Natural killer cell (primary cell): ENCODE data around the gene RANBP2. TPM values are rescaled to one million over a fixed set of nuclear protein-coding genes. Genes with fewer than 3 reads are reported as not detected.

Experiments
- ATAC-seq, 3 donors: fragments of 150-1000 bp in 2 of 3; fragments of 200-7000 bp in 1 of 3; cut with Tn5 transposase; 1 replicate in 1 of 3; 2 replicates in 2 of 3; pipeline ENCODE4 v1.10.0; 2021; ENCODE audit warnings: mild to moderate bottlenecking in 2 of 3, moderate library complexity in 2 of 3
- DNase-seq, 2 donors: peaks; one replicate each; pipeline versions ENCODE4 v3.0.0 to v3.0.0-alpha.2; 2013 to 2021; ENCODE audit warnings: mixed read lengths in 1 of 2
- H3K27ac ChIP-seq: one replicate; pipeline ENCODE4 v1.5.1; 2013; ENCODE audit warnings: mild to moderate bottlenecking, low read length
- H3K27me3 ChIP-seq: one replicate; pipeline ENCODE4 v1.6.1; 2013; ENCODE audit warnings: low read length; ENCODE audit not compliant: control insufficient read depth, insufficient read depth
- H3K36me3 ChIP-seq: one replicate; pipeline ENCODE4 v1.6.1; 2013; ENCODE audit warnings: low read length; ENCODE audit not compliant: control insufficient read depth, insufficient read depth
- H3K4me1 ChIP-seq: one replicate; pipeline ENCODE4 v1.6.1; 2013; ENCODE audit warnings: low read length; ENCODE audit not compliant: control insufficient read depth, insufficient read depth
- H3K4me3 ChIP-seq: one replicate; pipeline ENCODE4 v1.5.1; 2013; ENCODE audit warnings: low read length
- H3K9me3 ChIP-seq: one replicate; pipeline ENCODE4 v1.6.1; 2013; ENCODE audit warnings: low read length; ENCODE audit not compliant: control insufficient read depth, insufficient read depth
- H3K27ac Mint-ChIP-seq, 2 donors: one replicate each; pipeline ENCODE4 v1.8.0; 2022; ENCODE audit warnings: mild to moderate bottlenecking in 2 of 2, mixed read lengths in 2 of 2, moderate library complexity in 1 of 2
- H3K27me3 Mint-ChIP-seq, 2 donors: one replicate each; pipeline ENCODE4 v1.8.0; 2022; ENCODE audit warnings: low read depth in 2 of 2, mixed read lengths in 2 of 2
- H3K36me3 Mint-ChIP-seq: one replicate; pipeline ENCODE4 v1.8.0; 2022; ENCODE audit warnings: mixed read lengths
- H3K4me1 Mint-ChIP-seq, 2 donors: one replicate each; pipeline ENCODE4 v1.8.0; 2022; ENCODE audit warnings: mixed read lengths in 2 of 2
- H3K4me3 Mint-ChIP-seq: one replicate; pipeline ENCODE4 v1.8.0; 2022; ENCODE audit warnings: mild to moderate bottlenecking, moderate library complexity, mixed read lengths
- H3K9me3 Mint-ChIP-seq, 2 donors: one replicate each; pipeline ENCODE4 v1.8.0; 2022; ENCODE audit warnings: mixed read lengths in 2 of 2
- WGBS: methylation state at CpG from one replicate; pipeline ENCODE4 v1.1.7; 2013; ENCODE audit warnings: missing lambda C conversion rate; ENCODE audit not compliant: insufficient coverage; 5-methylcytosine and 5-hydroxymethylcytosine counted together
- intact Hi-C: fragments of 100-400 bp; cut with micrococcal nuclease; formaldehyde crosslinking; loops from one replicate; pipeline ENCODE4 v1.14.2; 2022
- total RNA-seq, 4 donors: library from RNA; stranded (reverse); fragments of 120-200 nt in 1 of 4; gene quantifications; one replicate each; pipeline versions ENCODE4 v1.2.3 to v1.2.4, GENCODE V29; 2013 to 2022
- TF ChIP-seq, protein P1 (sequence below): fragments of 200-600 bp; IDR thresholded peaks from one replicate; pipeline ENCODE4 v1.8.0; 2022; ENCODE audit warnings: antibody characterized with exemption

RANBP2 gene
- total RNA-seq, 3 donors from 2014 or later (not counting 1 experiment from before 2014, with no cell fraction given) = 105 to 134 (median 107) TPM

DNA sequence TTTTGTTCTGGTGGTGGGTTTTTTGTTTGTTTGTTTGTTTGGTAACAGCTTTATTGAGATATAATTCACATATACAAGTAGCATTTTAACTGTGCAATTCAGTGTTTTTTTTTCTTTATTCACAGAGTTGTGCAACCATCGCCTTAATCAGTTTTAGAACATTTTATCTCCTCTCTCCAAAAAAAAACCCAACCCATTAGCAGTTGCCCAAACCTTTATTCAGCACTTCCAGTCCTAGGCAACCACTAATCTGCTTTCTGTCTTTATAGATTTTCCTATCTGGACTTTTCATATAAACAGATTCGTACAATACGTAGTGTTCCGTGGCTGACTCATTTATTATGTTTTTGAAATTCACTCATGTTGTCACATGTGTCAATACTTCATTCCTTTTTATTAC lies 106.0 kb downstream of the RANBP2 start:
- H3K4me3 ChIP-seq = no peak overlapping the region
- Mint-ChIP-seq H3K4me3 (no peak overlapping the region), H3K9me3 (peaks cover under 1% of the 10 kb centered on the region in 2 donors), H3K4me1 (no peaks in the 10 kb centered on the region), H3K27ac (no peak overlapping the region), H3K36me3 (peaks cover 2% of the 10 kb centered on the region), H3K27me3 (no peaks in the 10 kb centered on the region)
- H3K27me3 ChIP-seq = no peaks in the 10 kb centered on the region
- no peaks in the 10 kb centered on the region for H3K9me3 ChIP-seq
- H3K36me3 ChIP-seq = no peaks in the 10 kb centered on the region
- DNase-seq (no peak), ATAC-seq (no peak)
- intact Hi-C loops = no loop called here
- H3K27ac ChIP-seq = no peak overlapping the region
- TF ChIP-seq, protein P1, sequence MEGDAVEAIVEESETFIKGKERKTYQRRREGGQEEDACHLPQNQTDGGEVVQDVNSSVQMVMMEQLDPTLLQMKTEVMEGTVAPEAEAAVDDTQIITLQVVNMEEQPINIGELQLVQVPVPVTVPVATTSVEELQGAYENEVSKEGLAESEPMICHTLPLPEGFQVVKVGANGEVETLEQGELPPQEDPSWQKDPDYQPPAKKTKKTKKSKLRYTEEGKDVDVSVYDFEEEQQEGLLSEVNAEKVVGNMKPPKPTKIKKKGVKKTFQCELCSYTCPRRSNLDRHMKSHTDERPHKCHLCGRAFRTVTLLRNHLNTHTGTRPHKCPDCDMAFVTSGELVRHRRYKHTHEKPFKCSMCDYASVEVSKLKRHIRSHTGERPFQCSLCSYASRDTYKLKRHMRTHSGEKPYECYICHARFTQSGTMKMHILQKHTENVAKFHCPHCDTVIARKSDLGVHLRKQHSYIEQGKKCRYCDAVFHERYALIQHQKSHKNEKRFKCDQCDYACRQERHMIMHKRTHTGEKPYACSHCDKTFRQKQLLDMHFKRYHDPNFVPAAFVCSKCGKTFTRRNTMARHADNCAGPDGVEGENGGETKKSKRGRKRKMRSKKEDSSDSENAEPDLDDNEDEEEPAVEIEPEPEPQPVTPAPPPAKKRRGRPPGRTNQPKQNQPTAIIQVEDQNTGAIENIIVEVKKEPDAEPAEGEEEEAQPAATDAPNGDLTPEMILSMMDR = no peak
- WGBS = 75% methylated on average over 4 of the region's 4 CpGs
- no peaks in the 10 kb centered on the region for H3K4me1 ChIP-seq

DNA sequence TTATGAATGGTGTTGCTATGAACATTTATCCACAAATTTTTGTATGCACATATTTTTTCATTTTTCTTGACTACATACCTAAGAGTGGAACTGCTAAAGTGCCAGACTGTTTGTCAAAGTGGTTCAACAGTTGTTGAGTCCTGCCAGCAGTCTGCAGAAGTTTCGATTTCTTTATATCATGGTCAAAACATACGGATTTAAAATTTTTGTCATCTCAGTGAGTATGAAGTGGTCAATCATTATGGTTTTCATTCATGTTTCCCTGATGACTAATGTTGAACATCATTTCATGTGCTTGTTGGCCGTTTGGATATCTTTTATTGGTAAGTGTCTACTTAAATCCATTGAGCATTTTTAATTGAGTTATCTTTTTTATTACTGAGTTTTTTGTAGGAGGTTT lies 106.5 kb downstream of the RANBP2 start:
- H3K9me3 ChIP-seq = no peaks in the 10 kb centered on the region
- Mint-ChIP-seq H3K4me1 (no peaks in the 10 kb centered on the region), H3K9me3 (no peaks in the 10 kb centered on the region), H3K27ac (no peak overlapping the region), H3K27me3 (no peaks in the 10 kb centered on the region), H3K36me3 (no peaks in the 10 kb centered on the region), H3K4me3 (no peak overlapping the region)
- WGBS = 93% methylated on average over 2 of the region's 3 CpGs
- no peak overlapping the region for H3K27ac ChIP-seq
- no peak for DNase-seq
- H3K4me3 ChIP-seq = no peak overlapping the region
- intact Hi-C loops = no loop called here
- TF ChIP-seq, protein P1 = no peak
- no peak for ATAC-seq
- H3K4me1 ChIP-seq = no peaks in the 10 kb centered on the region
- H3K27me3 ChIP-seq = no peaks in the 10 kb centered on the region
- no peaks in the 10 kb centered on the region for H3K36me3 ChIP-seq

DNA sequence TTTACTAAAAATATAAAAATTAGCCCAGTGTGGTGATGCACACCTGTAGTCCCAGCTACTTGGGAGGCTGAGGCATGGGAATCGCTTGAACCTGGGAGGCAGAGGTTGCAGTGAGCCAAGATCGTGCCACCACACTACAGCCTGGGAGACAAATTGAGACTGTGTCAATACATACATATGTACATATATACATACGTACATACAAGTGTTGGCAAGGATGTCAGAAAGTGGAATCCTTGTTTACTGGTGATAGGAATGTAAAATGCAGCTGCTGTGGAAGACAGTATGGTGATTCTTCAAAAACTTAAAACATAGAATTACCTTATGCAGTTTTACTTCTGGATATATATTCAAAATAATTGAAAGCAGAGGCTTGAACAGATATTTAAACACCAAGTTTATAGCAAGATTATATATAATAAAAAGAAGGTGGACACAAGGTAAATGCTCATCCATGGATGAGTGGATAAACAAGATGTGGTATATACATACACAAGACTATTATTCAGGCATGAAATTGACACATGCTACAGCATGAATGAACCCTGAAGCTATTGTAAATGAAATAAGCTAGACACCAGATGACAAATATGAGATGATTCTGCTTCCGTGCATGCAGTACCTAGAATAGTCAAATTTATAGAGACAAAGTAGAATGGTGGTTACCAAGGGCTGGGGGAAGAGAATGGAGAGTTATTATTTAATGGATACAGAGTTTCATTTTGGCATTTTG lies 110.5 kb downstream of the RANBP2 start:
- DNase-seq = no peak

More for the DNA sequence above, 110.5 kb downstream of the RANBP2 start:
- Mint-ChIP-seq H3K4me1 (peaks cover 9% of the 10 kb centered on the region in 2 donors), H3K27me3 (no peaks in the 10 kb centered on the region), H3K4me3 (no peak overlapping the region), H3K9me3 (no peaks in the 10 kb centered on the region), H3K36me3 (no peaks in the 10 kb centered on the region), H3K27ac (no peak overlapping the region)
- no peak for ATAC-seq
- no peaks in the 10 kb centered on the region for H3K27me3 ChIP-seq
- no peaks in the 10 kb centered on the region for H3K4me1 ChIP-seq
- intact Hi-C loops = no loop called here
- no peaks in the 10 kb centered on the region for H3K9me3 ChIP-seq
- H3K36me3 ChIP-seq = no peaks in the 10 kb centered on the region
- no peak overlapping the region for H3K4me3 ChIP-seq
- TF ChIP-seq, protein P1 = no peak
- 98% methylated on average over 3 of the region's 4 CpGs for WGBS
- no peak overlapping the region for H3K27ac ChIP-seq
